ENCODE data around the gene ZMAT5.

DNA sequence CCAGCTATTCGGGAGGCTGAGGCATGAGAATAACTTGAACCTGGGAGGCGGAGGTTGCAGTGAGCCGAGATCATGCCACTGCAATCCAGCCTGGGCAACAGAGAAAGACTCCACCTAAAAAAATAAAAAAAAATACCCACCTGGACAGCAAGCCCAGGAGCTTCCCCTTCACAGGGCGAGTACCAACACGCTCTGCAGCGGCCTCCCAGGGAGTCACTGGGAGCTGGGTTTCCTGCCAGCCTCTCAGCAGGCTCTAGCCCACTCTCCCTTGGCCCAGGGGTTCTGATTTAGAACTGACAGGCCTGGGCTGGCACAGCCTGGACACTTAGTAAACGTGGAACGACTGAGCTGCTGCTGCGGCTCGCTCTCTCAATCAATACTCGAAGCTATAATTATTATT is 49.0 kb downstream of the ZMAT5 start:
- TF ChIP-seq, protein P1, sequence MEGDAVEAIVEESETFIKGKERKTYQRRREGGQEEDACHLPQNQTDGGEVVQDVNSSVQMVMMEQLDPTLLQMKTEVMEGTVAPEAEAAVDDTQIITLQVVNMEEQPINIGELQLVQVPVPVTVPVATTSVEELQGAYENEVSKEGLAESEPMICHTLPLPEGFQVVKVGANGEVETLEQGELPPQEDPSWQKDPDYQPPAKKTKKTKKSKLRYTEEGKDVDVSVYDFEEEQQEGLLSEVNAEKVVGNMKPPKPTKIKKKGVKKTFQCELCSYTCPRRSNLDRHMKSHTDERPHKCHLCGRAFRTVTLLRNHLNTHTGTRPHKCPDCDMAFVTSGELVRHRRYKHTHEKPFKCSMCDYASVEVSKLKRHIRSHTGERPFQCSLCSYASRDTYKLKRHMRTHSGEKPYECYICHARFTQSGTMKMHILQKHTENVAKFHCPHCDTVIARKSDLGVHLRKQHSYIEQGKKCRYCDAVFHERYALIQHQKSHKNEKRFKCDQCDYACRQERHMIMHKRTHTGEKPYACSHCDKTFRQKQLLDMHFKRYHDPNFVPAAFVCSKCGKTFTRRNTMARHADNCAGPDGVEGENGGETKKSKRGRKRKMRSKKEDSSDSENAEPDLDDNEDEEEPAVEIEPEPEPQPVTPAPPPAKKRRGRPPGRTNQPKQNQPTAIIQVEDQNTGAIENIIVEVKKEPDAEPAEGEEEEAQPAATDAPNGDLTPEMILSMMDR (optimal IDR thresholded peaks at IDR 0.05 in 1 of 3, IDR thresholded peaks at IDR 0.05 in 1 of 3, conservative IDR thresholded peaks at IDR 0.05 in 1 of 3; ENCODE audit: extremely low read depth in 1 of 3, insufficient read depth in 2 of 3, low read length in 3 of 3) = no peak
- no peak for TF ChIP-seq EZH2 (IDR thresholded peaks at IDR 0.05; ENCODE audit: low read length)
